Colonic mucosa (tissue), 4 donors: ENCODE data around the gene ANTXR1. TPM values are rescaled to one million over a fixed set of nuclear protein-coding genes. Genes with fewer than 3 reads are reported as not detected.

ENCODE experiments used
- DNase-seq: peaks from one replicate; pipeline ENCODE4 v3.0.0-alpha.2; 2020
- H3K27ac ChIP-seq: fragments of 200-600 bp; one replicate; pipeline ENCODE4 v1.8.0; 2021
- H3K27me3 ChIP-seq: fragments of 200-600 bp; one replicate; pipeline ENCODE4 v1.8.0; 2021
- H3K36me3 ChIP-seq: fragments of 200-600 bp; one replicate; pipeline ENCODE4 v1.8.0; 2021
- H3K4me1 ChIP-seq: fragments of 200-600 bp; one replicate; pipeline ENCODE4 v1.8.0; 2021; ENCODE audit warnings: mild to moderate bottlenecking
- H3K4me3 ChIP-seq: fragments of 200-600 bp; one replicate; pipeline ENCODE4 v1.8.0; 2021
- H3K9ac ChIP-seq, 2 donors: one replicate each; pipeline ENCODE4 v1.7.0; 2013; ENCODE audit warnings: control low read depth in 2 of 2, low read depth in 2 of 2, low read length in 2 of 2
- H3K9me3 ChIP-seq: fragments of 200-600 bp; one replicate; pipeline ENCODE4 v1.8.0; 2021
- CTCF ChIP-seq: fragments of 200-600 bp; IDR thresholded peaks from one replicate; pipeline ENCODE4 v1.8.0; 2022; ENCODE audit warnings: antibody characterized with exemption, mild to moderate bottlenecking
- intact Hi-C: fragments of 100-400 bp; cut with DNase I; formaldehyde crosslinking; loops from one replicate; pipeline ENCODE4 v1.14.1; 2022
- total RNA-seq, 2 donors: library from RNA; stranded (reverse); fragmentation: NEBNext Ultra II Directional in 1 of 2; extraction: Animal tissue kit (Norgen Biotek cat#: 25700) in 1 of 2; gene quantifications; one replicate each; pipeline ENCODE4 v1.2.1, GENCODE V29; 2021
- donor health status: healthy.
- donor health status: DM: no; HTN: no; CAD: no.
- donor health status: DM: no; HTN: no; CAD: no.

The ANTXR1 gene
- total RNA-seq, 2 donors from 2014 or later = 8.1 to 17.0 TPM

- intact Hi-C loops = no loop called here
- no peak overlapping the region for H3K4me3 ChIP-seq
- H3K9me3 ChIP-seq = no peaks in the 10 kb centered on the region
- H3K4me1 ChIP-seq = no peaks in the 10 kb centered on the region
- H3K9ac ChIP-seq = no peak overlapping the region
- no peak for TF ChIP-seq CTCF
- no peaks in the 10 kb centered on the region for H3K36me3 ChIP-seq
- H3K27ac ChIP-seq = no peak overlapping the region
- no peak for DNase-seq
- no peaks in the 10 kb centered on the region for H3K27me3 ChIP-seq
Observed at GRCh38 chr2:69007169-69007568, 5.8 kb upstream of the ANTXR1 start.

GRCh38 chr2:69007603-69008002, 5.4 kb upstream of the ANTXR1 start:
- no peaks in the 10 kb centered on the region for H3K36me3 ChIP-seq
- H3K27me3 ChIP-seq = no peaks in the 10 kb centered on the region
- no peak for DNase-seq
- H3K9me3 ChIP-seq = no peaks in the 10 kb centered on the region
- no peak for TF ChIP-seq CTCF
- no peak overlapping the region for H3K27ac ChIP-seq
- no peak overlapping the region for H3K9ac ChIP-seq
- no peak overlapping the region for H3K4me3 ChIP-seq
- H3K4me1 ChIP-seq = no peaks in the 10 kb centered on the region
- intact Hi-C loops = no loop called here

- H3K4me3 ChIP-seq = no peak overlapping the region
- H3K36me3 ChIP-seq = no peaks in the 10 kb centered on the region
- no peak for DNase-seq
- peaks cover 4% of the 10 kb centered on the region for H3K4me1 ChIP-seq
- intact Hi-C loops = loop anchor here (5.0 kb wide), 1 partner anchor 297 kb away; no protein-coding TSS in a partner anchor
- no peak overlapping the region for H3K9ac ChIP-seq
- TF ChIP-seq CTCF = no peak
- H3K9me3 ChIP-seq = no peaks in the 10 kb centered on the region
- H3K27ac ChIP-seq = no peak overlapping the region
- peaks cover 21% of the 10 kb centered on the region for H3K27me3 ChIP-seq
Observed at GRCh38 chr2:69010437-69011194, 2.4 kb upstream of the ANTXR1 start.

GRCh38 chr2:69011611-69012157, 1.3 kb upstream of the ANTXR1 start:
- Histone ChIP-seq H3K27me3 (peaks cover 22% of the 10 kb centered on the region), H3K4me1 (peaks cover 4% of the 10 kb centered on the region), H3K36me3 (no peaks in the 10 kb centered on the region), H3K4me3 (no peak overlapping the region), H3K9me3 (no peaks in the 10 kb centered on the region), H3K9ac (no peak overlapping the region), H3K27ac (no peak overlapping the region)
- no peak for DNase-seq
- TF ChIP-seq CTCF = no peak
- intact Hi-C loops = loop anchor here (5.0 kb wide), 1 partner anchor 296 kb away; no protein-coding TSS in a partner anchor

GRCh38 chr2:69012310-69013141, 453 bp upstream of the ANTXR1 start:
- peak overlapping the region; percentile 55 for H3K4me3 ChIP-seq
- no peak overlapping the region for H3K9ac ChIP-seq
- H3K4me1 ChIP-seq = peaks cover 4% of the 10 kb centered on the region
- TF ChIP-seq CTCF = peak; percentile 51
- DNase-seq = peak; percentile 72
- no peaks in the 10 kb centered on the region for H3K9me3 ChIP-seq
- H3K27me3 ChIP-seq = peaks cover 22% of the 10 kb centered on the region
- no peak overlapping the region for H3K27ac ChIP-seq
- H3K36me3 ChIP-seq = no peaks in the 10 kb centered on the region
- intact Hi-C loops = loop anchor here (5.0 kb wide), 1 partner anchor 295 kb away; no protein-coding TSS in a partner anchor
